T-helper 2 cell treated with Interferon-gamma antibody and Interleukin-4, amounts not matched to agents 100 ng/mL and 5 ng/mL, for 36 hours (primary cell): ENCODE measurements around the gene PDCL2. TPM values are rescaled to one million over a fixed set of nuclear protein-coding genes. Genes with fewer than 3 reads are reported as not detected.

Source experiments
- intact Hi-C: fragments of 100-400 bp; cut with micrococcal nuclease; formaldehyde crosslinking; loops from one replicate; pipeline ENCODE4 v1.15.1; 2023
- total RNA-seq: library from RNA; stranded (reverse); gene quantifications from 2 replicates; pipeline ENCODE4 v1.2.3, GENCODE V29; 2022

The PDCL2 gene
- total RNA-seq, 1 donor from 2014 or later: not detected

GRCh38 chr4:55540271-55540670 is 51.8 kb downstream of the PDCL2 start:
- intact Hi-C loops: loop anchor here (2.0 to 10.0 kb wide), 3 partner anchors 65 to 1365 kb away; partner anchors contain the start of gene REST

- intact Hi-C loops: loop anchor here (2.0 to 10.0 kb wide), 3 partner anchors 65 to 1365 kb away; partner anchors contain the start of gene REST
Measured at GRCh38 chr4:55539658-55540057, 52.4 kb downstream of the PDCL2 start.

- intact Hi-C loops: no loop called here
Measured at GRCh38 chr4:55538531-55538930, 53.5 kb downstream of the PDCL2 start.

- intact Hi-C loops: no loop called here
Measured at GRCh38 chr4:55534306-55534705, 57.7 kb downstream of the PDCL2 start.

GRCh38 chr4:55530691-55531090 is 61.4 kb downstream of the PDCL2 start:
- intact Hi-C loops: no loop called here

GRCh38 chr4:55530167-55530566 is 61.9 kb downstream of the PDCL2 start:
- intact Hi-C loops: no loop called here

- intact Hi-C loops: no loop called here
Measured at GRCh38 chr4:55528491-55528890, 63.6 kb downstream of the PDCL2 start.

- intact Hi-C loops: no loop called here
Measured at GRCh38 chr4:55524844-55525571, 67.0 kb downstream of the PDCL2 start.

GRCh38 chr4:55518442-55518841 is 73.6 kb downstream of the PDCL2 start:
- intact Hi-C loops: no loop called here

GRCh38 chr4:55517526-55518229 is 74.4 kb downstream of the PDCL2 start:
- intact Hi-C loops: no loop called here

GRCh38 chr4:55512922-55513571 is 79.0 kb downstream of the PDCL2 start:
- intact Hi-C loops: no loop called here

GRCh38 chr4:55512077-55512476 is 80.0 kb downstream of the PDCL2 start:
- intact Hi-C loops: no loop called here

GRCh38 chr4:55510685-55511084 is 81.4 kb downstream of the PDCL2 start:
- intact Hi-C loops: no loop called here

- intact Hi-C loops: no loop called here
Measured at GRCh38 chr4:55509266-55509665, 82.8 kb downstream of the PDCL2 start.

GRCh38 chr4:55507612-55508011 is 84.4 kb downstream of the PDCL2 start:
- intact Hi-C loops: no loop called here

Other genes with a start within 250 kb of the PDCL2 start
- 11.4 and 14.7 TPM in 2 replicates for gene SRD5A3, start 246.0 kb downstream of the PDCL2 start, total RNA-seq
- gene TMEM165, start 196.3 kb downstream of the PDCL2 start, total RNA-seq: 81.9 and 84.4 TPM in 2 replicates
- gene CLOCK, start 45.3 kb downstream of the PDCL2 start, total RNA-seq: 4.4 and 6.7 TPM in 2 replicates
- not detected in 2 replicates for gene NMU, start 44.1 kb upstream of the PDCL2 start, total RNA-seq
- gene EXOC1L, start 227.5 kb upstream of the PDCL2 start, total RNA-seq: not detected in 2 replicates